Measurements from ENCODE around the gene MADCAM1. TPM values are rescaled to one million over a fixed set of nuclear protein-coding genes. Genes with fewer than 3 reads are reported as not detected.

Gene MADCAM1
- total and polyA plus RNA-seq, 10 of the 15 experiments (the other 5 are each of a cell fraction or from before 2014, with no cell fraction given), result 0.06 to 0.32 (median 0.31) TPM; not detected in 5

GRCh38 chr19:447064-447426 lies 49.2 kb upstream of the MADCAM1 start (continued):
- TF ChIP-seq CTCF (IDR thresholded peaks at IDR 0.05 in 2 of 3, conservative IDR thresholded peaks at IDR 0.05 in 1 of 3; ENCODE audit: control insufficient read depth in 2 of 3, extremely low read depth in 1 of 3, insufficient read depth in 1 of 3, low read depth in 3 of 3, low read length in 3 of 3) (no peak), POLR2AphosphoS2 (IDR thresholded peaks at IDR 0.05; ENCODE audit: low read depth, low read length) (no peak)

DNA sequence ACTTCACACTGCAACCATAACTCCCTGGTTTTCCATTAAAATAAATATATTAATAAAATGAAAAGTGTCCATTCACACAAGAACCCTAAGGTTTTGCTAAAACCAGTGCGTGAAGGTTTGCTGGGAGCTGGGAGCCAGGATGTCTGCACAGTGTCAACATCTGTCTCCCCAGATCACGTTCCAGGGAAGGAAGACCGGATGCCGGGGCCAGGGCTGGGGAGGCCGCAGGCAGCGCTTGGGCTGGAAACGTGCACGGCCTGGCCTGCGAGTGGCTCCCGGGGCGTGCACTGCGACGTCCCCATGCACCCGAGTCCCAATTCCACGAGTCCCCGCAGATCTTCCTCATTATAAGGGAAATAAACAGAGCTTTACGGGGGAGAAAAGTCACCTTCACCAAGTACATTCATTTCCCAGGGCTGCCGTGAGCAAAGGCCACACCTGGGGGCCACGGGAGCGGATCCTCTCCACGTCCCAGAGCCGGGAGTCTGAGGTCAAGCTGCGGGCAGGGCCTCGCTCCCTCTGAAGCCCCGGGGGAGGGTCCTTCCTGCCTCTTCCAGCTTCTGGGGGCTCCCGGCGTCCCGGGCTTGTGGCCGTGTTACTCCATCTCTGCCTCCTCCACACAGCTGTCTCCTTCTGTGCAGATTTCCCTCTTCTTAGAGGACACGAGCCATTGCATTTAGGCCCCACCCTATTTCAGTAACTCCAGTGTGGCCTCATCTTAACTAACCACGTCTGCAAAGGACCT lies 48.3 kb upstream of the MADCAM1 start:
- 32% methylated on average over 28 of the region's 31 CpGs for WGBS (ENCODE audit: insufficient coverage, insufficient replicate concordance, low lambda C conversion rate, missing lambda C conversion rate)
- POLR2A ChIA-PET, result no interaction called here
- no peak overlapping the region for H3K27ac ChIP-seq (ENCODE audit: control insufficient read depth, insufficient read depth)
- TF ChIP-seq, protein P1, sequence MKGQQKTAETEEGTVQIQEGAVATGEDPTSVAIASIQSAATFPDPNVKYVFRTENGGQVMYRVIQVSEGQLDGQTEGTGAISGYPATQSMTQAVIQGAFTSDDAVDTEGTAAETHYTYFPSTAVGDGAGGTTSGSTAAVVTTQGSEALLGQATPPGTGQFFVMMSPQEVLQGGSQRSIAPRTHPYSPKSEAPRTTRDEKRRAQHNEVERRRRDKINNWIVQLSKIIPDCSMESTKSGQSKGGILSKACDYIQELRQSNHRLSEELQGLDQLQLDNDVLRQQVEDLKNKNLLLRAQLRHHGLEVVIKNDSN (IDR thresholded peaks at IDR 0.05; ENCODE audit: borderline replicate concordance, extremely low read length, insufficient read depth, low read depth, low read length), result no peak
- TF ChIP-seq, protein P2, sequence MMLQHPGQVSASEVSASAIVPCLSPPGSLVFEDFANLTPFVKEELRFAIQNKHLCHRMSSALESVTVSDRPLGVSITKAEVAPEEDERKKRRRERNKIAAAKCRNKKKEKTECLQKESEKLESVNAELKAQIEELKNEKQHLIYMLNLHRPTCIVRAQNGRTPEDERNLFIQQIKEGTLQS (IDR thresholded peaks at IDR 0.05; ENCODE audit: borderline replicate concordance, extremely low read depth, low read depth, low read length), result no peak
- TF ChIP-seq EGR1 (IDR thresholded peaks at IDR 0.05; ENCODE audit: borderline replicate concordance in 1 of 2, low read depth in 2 of 2, low read length in 2 of 2) (no peak), ZNF24 (IDR thresholded peaks at IDR 0.05) (no peak), TARDBP (IDR thresholded peaks at IDR 0.05; ENCODE audit: borderline replicate concordance) (no peak), MLLT1 (IDR thresholded peaks at IDR 0.05) (no peak), SIX5 (IDR thresholded peaks at IDR 0.05; ENCODE audit: low read depth, low read length, severe bottlenecking) (no peak), TCF7 (IDR thresholded peaks at IDR 0.05; ENCODE audit: borderline replicate concordance) (no peak), EZH2 (IDR thresholded peaks at IDR 0.05; ENCODE audit: borderline replicate concordance, control insufficient read depth, low read depth, low read length) (no peak), FOXM1 (IDR thresholded peaks at IDR 0.05; ENCODE audit: low read depth, low read length) (no peak), JUND (IDR thresholded peaks at IDR 0.05; ENCODE audit: low read depth, low read length) (no peak), SMC3 (IDR thresholded peaks at IDR 0.05; ENCODE audit: borderline replicate concordance, low read length) (no peak)
- TF ChIP-seq, protein P3, sequence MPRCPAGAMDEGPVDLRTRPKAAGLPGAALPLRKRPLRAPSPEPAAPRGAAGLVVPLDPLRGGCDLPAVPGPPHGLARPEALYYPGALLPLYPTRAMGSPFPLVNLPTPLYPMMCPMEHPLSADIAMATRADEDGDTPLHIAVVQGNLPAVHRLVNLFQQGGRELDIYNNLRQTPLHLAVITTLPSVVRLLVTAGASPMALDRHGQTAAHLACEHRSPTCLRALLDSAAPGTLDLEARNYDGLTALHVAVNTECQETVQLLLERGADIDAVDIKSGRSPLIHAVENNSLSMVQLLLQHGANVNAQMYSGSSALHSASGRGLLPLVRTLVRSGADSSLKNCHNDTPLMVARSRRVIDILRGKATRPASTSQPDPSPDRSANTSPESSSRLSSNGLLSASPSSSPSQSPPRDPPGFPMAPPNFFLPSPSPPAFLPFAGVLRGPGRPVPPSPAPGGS (IDR thresholded peaks at IDR 0.05; ENCODE audit: borderline replicate concordance, insufficient read depth, low read depth, low read length, poor library complexity, severe bottlenecking), result no peak

More for the DNA sequence above, 48.3 kb upstream of the MADCAM1 start:
- FAIRE-seq (no peak), DNase-seq (ENCODE audit: low read depth, low spot score) (no peak), ATAC-seq (no peak)
- in situ Hi-C loops (cut with MboI), result no loop called here
- SMC1A ChIA-PET (ENCODE audit: uncharacterized antibody, unreplicated experiment), result no interaction called here
- Histone ChIP-seq H3K4me2 (ENCODE audit: control insufficient read depth, insufficient read depth) (no peak overlapping the region), H4K20me1 (ENCODE audit: control insufficient read depth, insufficient read depth) (no peaks in the 10 kb centered on the region), H3K36me3 (ENCODE audit: control insufficient read depth in 2 of 2, insufficient read depth in 2 of 2, low read length in 1 of 2) (no peaks in the 10 kb centered on the region), H3K9me3 (replicated peaks; ENCODE audit: control insufficient read depth, insufficient read depth, low read length) (no peaks in the 10 kb centered on the region; the same call in 2 of the 3 replicates), H3K4me3 (no peak overlapping the region), H3K27me3 (replicated peaks in 1 of 2; ENCODE audit: control insufficient read depth in 2 of 2, insufficient read depth in 2 of 2, low read length in 1 of 2) (no peaks in the 10 kb centered on the region), H3K4me1 (ENCODE audit: control insufficient read depth, insufficient read depth, low read length) (no peaks in the 10 kb centered on the region), H2AFZ (ENCODE audit: control insufficient read depth, low read depth, low read length) (no peak overlapping the region), H3K79me2 (ENCODE audit: control insufficient read depth, insufficient read depth, low read length) (no peaks in the 10 kb centered on the region), H3K9ac (ENCODE audit: control insufficient read depth, insufficient read depth, low read length) (no peak overlapping the region)
- intact Hi-C loops (cut with micrococcal nuclease; ENCODE audit: unreplicated experiment), result no loop called here
- RAD21 ChIA-PET (ENCODE audit: unreplicated experiment), result interaction anchor here (1.0 kb wide), 1 partner anchor 12 kb away, joined by 3 read pairs; no protein-coding TSS in a partner anchor
- BruUV-seq (replicated peaks), result no TSS peak
- CTCF ChIA-PET, result no interaction called here
